Caco-2 (cell line): ENCODE data around the gene OR5B17. TPM values are rescaled to one million over a fixed set of nuclear protein-coding genes. Genes with fewer than 3 reads are reported as not detected.

Experiments used
- BruUV-seq: library from RNA; stranded (reverse); fragments of 400-500 nt; replicated peaks from 2 replicates; lab custom pipeline; 2021; lab: Mats Ljungman, UMichigan
- CTCF ChIA-PET: fragments of 300-600 bp; sonication (Branson Sonifier 250); formaldehyde crosslinking; loops from one replicate; lab custom pipeline; 2022; ENCODE audit warnings: antibody characterized with exemption; lab: Charles Lee
- POLR2A ChIA-PET: fragments of 300-600 bp; sonication (Branson Sonifier 250); formaldehyde crosslinking; loops from one replicate; lab custom pipeline; 2022; ENCODE audit warnings: antibody characterized with exemption; lab: Charles Lee
- DNase-seq, 2 experiments: peaks; one replicate each; pipeline versions ENCODE4 v3.0.0 to v3.0.0-alpha.2; 2020 to 2022
- H3K27me3 ChIP-seq: replicated peaks from 2 replicates; pipeline ENCODE4 v1.6.0; 2011; ENCODE audit warnings: low read length; ENCODE audit not compliant: control insufficient read depth, insufficient read depth
- H3K36me3 ChIP-seq: 2 replicates; pipeline ENCODE4 v1.5.1; 2011; ENCODE audit warnings: low read length; ENCODE audit not compliant: control insufficient read depth, insufficient read depth
- H3K4me1 ChIP-seq: fragments of 250-450 bp; sonication (Bioruptor Pico); 2 replicates; pipeline ENCODE4 v1.5.1; 2020; ENCODE audit warnings: mild to moderate bottlenecking
- H3K4me3 ChIP-seq: 2 replicates; pipeline ENCODE4 v1.5.1; 2011; ENCODE audit warnings: low read depth, mild to moderate bottlenecking, control low read depth, low read length
- H3K9me3 ChIP-seq: fragments of 250-450 bp; sonication (Bioruptor Pico); 2 replicates; pipeline ENCODE4 v1.5.1; 2020; ENCODE audit warnings: mild to moderate bottlenecking, moderate library complexity
- H3K27ac Mint-ChIP-seq: one replicate; pipeline ENCODE4 v1.8.0; 2022; ENCODE audit warnings: mixed read lengths; ENCODE audit not compliant: unreplicated experiment
- H3K27me3 Mint-ChIP-seq: one replicate; pipeline ENCODE4 v1.8.0; 2022; ENCODE audit warnings: mixed read lengths; ENCODE audit not compliant: insufficient read depth, unreplicated experiment
- H3K36me3 Mint-ChIP-seq: one replicate; pipeline ENCODE4 v1.8.0; 2022; ENCODE audit warnings: mild to moderate bottlenecking, mixed read lengths; ENCODE audit not compliant: insufficient read depth, unreplicated experiment
- H3K4me1 Mint-ChIP-seq: one replicate; pipeline ENCODE4 v1.8.0; 2022; ENCODE audit warnings: low read depth, mixed read lengths; ENCODE audit not compliant: unreplicated experiment
- H3K4me3 Mint-ChIP-seq: one replicate; pipeline ENCODE4 v1.8.0; 2022; ENCODE audit warnings: mild to moderate bottlenecking, moderate library complexity, mixed read lengths; ENCODE audit not compliant: unreplicated experiment
- H3K9me3 Mint-ChIP-seq: one replicate; pipeline ENCODE4 v1.8.0; 2022; ENCODE audit warnings: mixed read lengths; ENCODE audit not compliant: unreplicated experiment
- intact Hi-C: fragments of 100-400 bp; cut with micrococcal nuclease; formaldehyde crosslinking; loops from one replicate; pipeline ENCODE4 v1.10.0; 2022; ENCODE audit not compliant: unreplicated experiment
- total RNA-seq: library from RNA; stranded (reverse); gene quantifications from 2 replicates; pipeline ENCODE4 v1.2.3, GENCODE V29; 2022
- TF ChIP-seq, protein P1 (sequence below), 2 experiments: fragments of 200-600 bp in 1 of 2; IDR thresholded peaks; 1 replicate in 1 of 2; 2 replicates in 1 of 2; pipeline versions ENCODE4 v1.5.1 to v1.8.0; 2011 to 2022; ENCODE audit warnings: antibody characterized with exemption in 1 of 2, control low read depth in 1 of 2, inconsistent platforms in 1 of 2, low read depth in 1 of 2, low read length in 1 of 2, mild to moderate bottlenecking in 1 of 2, moderate library complexity in 1 of 2; ENCODE audit not compliant: insufficient read depth in 1 of 2, severe bottlenecking in 1 of 2, unreplicated experiment in 1 of 2

OR5B17 gene
- total RNA-seq, 1 experiment from 2014 or later, result not detected

DNA sequence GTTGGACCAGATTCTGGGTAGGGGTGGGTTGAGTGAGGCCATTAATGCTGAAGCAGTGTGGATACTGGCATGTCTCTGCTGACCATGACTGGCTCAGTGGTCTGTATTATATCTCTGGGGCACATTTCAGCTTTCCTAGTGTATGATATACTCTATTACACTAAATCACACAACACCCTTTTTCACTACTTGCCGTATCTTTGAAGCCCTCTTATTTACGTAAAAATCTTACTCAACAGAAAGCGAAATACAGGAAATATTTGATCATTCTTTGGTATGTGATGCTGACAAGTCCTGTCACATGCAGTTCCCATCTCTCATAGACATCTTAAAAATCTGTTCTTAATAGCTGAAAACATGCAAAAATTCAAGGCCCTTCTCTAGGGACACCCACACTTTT is 40.3 kb downstream of the OR5B17 start:
- DNase-seq, result no peak
- Mint-ChIP-seq H3K4me1 (no peaks in the 10 kb centered on the region), H3K4me3 (no peak overlapping the region), H3K27ac (no peak overlapping the region), H3K36me3 (no peaks in the 10 kb centered on the region), H3K9me3 (peaks cover 4% of the 10 kb centered on the region), H3K27me3 (no peaks in the 10 kb centered on the region)
- CTCF ChIA-PET, result no interaction called here
- TF ChIP-seq, protein P1, sequence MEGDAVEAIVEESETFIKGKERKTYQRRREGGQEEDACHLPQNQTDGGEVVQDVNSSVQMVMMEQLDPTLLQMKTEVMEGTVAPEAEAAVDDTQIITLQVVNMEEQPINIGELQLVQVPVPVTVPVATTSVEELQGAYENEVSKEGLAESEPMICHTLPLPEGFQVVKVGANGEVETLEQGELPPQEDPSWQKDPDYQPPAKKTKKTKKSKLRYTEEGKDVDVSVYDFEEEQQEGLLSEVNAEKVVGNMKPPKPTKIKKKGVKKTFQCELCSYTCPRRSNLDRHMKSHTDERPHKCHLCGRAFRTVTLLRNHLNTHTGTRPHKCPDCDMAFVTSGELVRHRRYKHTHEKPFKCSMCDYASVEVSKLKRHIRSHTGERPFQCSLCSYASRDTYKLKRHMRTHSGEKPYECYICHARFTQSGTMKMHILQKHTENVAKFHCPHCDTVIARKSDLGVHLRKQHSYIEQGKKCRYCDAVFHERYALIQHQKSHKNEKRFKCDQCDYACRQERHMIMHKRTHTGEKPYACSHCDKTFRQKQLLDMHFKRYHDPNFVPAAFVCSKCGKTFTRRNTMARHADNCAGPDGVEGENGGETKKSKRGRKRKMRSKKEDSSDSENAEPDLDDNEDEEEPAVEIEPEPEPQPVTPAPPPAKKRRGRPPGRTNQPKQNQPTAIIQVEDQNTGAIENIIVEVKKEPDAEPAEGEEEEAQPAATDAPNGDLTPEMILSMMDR (IDR thresholded peaks at IDR 0.05; ENCODE audit: insufficient read depth in 1 of 2, low read depth in 1 of 2, low read length in 1 of 2, severe bottlenecking in 1 of 2, unreplicated experiment in 1 of 2), result no peak
- BruUV-seq, result no TSS peak
- Histone ChIP-seq H3K4me3 (no peak overlapping the region), H3K36me3 (no peaks in the 10 kb centered on the region), H3K27me3 (no peaks in the 10 kb centered on the region), H3K4me1 (no peaks in the 10 kb centered on the region), H3K9me3 (no peaks in the 10 kb centered on the region)
- POLR2A ChIA-PET, result no interaction called here
- intact Hi-C loops, result no loop called here

DNA sequence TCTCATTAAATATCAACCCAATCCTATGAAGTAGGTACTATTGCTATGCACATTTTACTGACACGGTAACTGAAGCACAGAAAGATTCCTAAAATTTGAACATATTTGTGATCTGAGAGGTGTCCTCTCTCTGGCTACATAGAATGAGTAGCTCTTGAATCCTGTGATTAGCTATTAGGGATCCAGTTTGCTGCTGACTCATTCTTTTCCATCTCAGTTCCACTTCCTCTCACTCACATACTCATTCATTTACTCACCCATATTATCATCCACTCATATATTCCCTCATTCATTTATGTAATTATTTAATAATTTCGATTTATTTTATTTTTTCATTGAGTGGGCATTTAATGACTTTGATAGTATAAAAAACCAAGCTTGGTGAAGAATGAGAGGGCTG is 42.7 kb downstream of the OR5B17 start:
- Mint-ChIP-seq H3K36me3 (no peaks in the 10 kb centered on the region), H3K4me1 (no peaks in the 10 kb centered on the region), H3K4me3 (no peak overlapping the region), H3K27ac (no peak overlapping the region), H3K9me3 (peaks cover 27% of the 10 kb centered on the region), H3K27me3 (no peaks in the 10 kb centered on the region)
- Histone ChIP-seq H3K4me3 (no peak overlapping the region), H3K36me3 (no peaks in the 10 kb centered on the region), H3K27me3 (no peaks in the 10 kb centered on the region), H3K4me1 (no peaks in the 10 kb centered on the region), H3K9me3 (no peaks in the 10 kb centered on the region)
- no peak for DNase-seq
- TF ChIP-seq, protein P1 (IDR thresholded peaks at IDR 0.05; ENCODE audit: insufficient read depth in 1 of 2, low read depth in 1 of 2, low read length in 1 of 2, severe bottlenecking in 1 of 2, unreplicated experiment in 1 of 2), result no peak
- BruUV-seq, result no TSS peak
- ChIA-PET POLR2A (no interaction called here), CTCF (no interaction called here)
- intact Hi-C loops, result no loop called here

Other genes with a start within 250 kb of the OR5B17 start
- not detected in 2 replicates for gene OR9I1, start 233.5 kb downstream of the OR5B17 start, total RNA-seq
- not detected in 2 replicates for gene OR9Q2, start 170.0 kb downstream of the OR5B17 start, total RNA-seq
- gene OR1S2, start 154.9 kb downstream of the OR5B17 start, total RNA-seq, result not detected in 2 replicates
- not detected in 2 replicates for gene OR1S1, start 146.3 kb downstream of the OR5B17 start, total RNA-seq
- not detected in 2 replicates for gene OR10Q1, start 130.2 kb downstream of the OR5B17 start, total RNA-seq
- not detected in 2 replicates for gene OR10W1, start 90.8 kb downstream of the OR5B17 start, total RNA-seq
- gene OR5B3, start 47.8 kb upstream of the OR5B17 start, total RNA-seq, result not detected in 2 replicates
- not detected in 2 replicates for gene OR5B2, start 69.1 kb upstream of the OR5B17 start, total RNA-seq
- gene OR5B12, start 83.2 kb upstream of the OR5B17 start, total RNA-seq, result not detected in 2 replicates
- not detected in 2 replicates for gene OR5B21, start 149.0 kb upstream of the OR5B17 start, total RNA-seq
- 1.8 and 2.1 TPM in 2 replicates for gene LPXN, start 216.8 kb upstream of the OR5B17 start, total RNA-seq
- gene ZFP91, start 220.0 kb upstream of the OR5B17 start, total RNA-seq, result 37.5 and 40.6 TPM in 2 replicates